SW480 (cell line): ENCODE data around the gene SST.
A peak's percentile ranks its signal among the peaks of the same experiment; 100 is the strongest.
"Not testable (repeated sequence)": the region's sequence is repeated elsewhere in the genome, so short reads cannot be mapped to it uniquely, and the experiment has no call there.

Experiments used
- DNase-seq: peaks from one replicate; pipeline ENCODE4 v3.0.0-alpha.2; 2016; ENCODE audit warnings: low spot score

The SST gene

GRCh38 chr3:187684444-187684843, 14.2 kb upstream of the SST start:
- no peak for DNase-seq

GRCh38 chr3:187681756-187682155, 11.6 kb upstream of the SST start:
- not testable (repeated sequence) for DNase-seq

- DNase-seq: peak; percentile 70
Measured at GRCh38 chr3:187679638-187680396, 9.6 kb upstream of the SST start.

DNA sequence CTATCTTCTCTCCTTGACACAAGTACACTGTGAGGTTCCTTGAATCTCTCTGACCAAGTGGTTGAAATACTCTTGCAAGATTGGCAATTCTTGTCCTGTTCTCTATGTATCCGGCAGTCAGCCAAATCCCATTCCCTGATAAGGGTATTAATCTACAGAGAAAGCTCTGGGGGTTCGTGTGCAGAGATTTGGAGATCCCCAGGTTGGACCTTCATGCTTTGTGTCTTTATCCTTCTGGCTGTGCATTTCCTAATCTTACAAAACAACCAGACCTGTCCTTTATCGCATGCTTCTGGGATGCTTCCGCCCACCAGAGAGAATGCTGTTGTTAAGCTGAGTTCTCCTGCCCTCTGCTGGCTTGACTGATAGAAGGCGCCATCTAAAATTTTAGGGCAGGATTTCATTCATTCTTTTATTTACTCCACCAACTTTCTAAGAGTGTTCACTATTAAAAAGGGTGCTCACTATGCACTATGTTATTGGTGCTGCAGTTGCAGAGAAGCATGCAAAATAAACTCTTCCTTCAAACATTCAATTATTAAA, 8.6 kb upstream of the SST start:
- peak; percentile 61 for DNase-seq

GRCh38 chr3:187677604-187678003, 7.4 kb upstream of the SST start:
- DNase-seq: no peak

DNA sequence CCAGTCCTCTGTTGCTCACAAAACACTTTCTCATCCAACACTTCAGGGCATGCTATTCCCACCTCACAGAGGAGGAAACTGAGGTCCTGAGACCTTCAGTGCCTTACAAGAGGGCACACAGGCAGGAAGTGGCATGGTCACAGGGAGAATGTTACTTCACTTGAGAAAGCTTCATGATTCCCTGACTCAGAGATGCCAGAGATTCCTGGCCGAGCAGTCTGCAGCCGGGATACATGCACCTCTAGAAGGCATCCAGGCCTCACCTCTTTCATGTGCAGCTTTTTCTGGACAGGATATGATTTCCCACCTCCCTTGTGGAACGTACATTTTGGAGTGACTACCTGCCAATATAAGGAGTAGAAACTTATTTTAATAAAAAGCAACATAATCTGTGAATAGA, 2.8 kb upstream of the SST start:
- DNase-seq: no peak

DNA sequence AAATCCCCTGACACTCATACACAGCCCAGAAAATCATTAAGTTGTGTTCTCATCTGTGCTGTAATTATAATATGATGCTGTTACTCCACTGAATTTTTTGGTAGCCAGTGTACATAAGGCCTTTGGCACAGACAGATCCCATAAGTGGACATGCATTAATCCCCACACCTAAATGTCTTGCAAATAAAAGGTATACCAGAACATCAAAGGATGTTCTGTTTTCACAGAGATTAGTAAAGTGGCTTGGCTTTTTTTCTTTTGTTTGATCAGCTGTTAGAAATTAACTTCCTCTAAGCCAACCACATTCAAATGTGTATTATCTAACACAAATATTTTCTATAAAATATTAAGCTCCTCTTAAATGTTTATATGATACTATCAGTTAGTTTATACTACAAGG, 2.7 kb downstream of the SST start:
- DNase-seq: peak; percentile 35

DNA sequence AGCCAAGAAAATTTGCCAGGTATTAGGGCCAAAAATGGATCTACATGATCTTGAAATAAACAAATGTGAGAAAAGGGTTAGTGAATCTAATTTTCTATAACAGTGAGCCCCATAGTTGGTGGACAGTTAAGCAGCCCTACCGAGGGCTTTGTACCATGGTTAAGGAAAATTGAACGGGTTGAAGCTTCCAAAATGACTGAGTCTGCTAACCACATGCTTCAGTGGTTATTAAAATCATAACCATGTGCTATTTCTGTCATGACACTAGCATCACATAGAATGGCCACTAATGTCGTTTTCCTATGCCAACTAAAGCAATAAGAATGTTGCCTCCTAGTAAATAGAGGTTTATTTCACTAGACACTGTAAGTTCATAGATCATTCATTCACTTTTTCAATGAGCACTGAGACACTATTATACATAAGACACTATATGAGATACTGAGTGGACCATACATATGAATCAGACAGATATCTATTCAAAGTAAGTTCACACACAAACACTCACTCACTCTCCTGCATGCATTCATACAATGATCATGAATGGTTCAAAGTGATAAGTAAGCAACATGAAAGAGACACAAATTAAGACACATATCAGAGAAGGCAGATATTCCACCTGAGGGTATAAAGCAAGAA, 4.3 kb downstream of the SST start:
- DNase-seq: no peak

DNA sequence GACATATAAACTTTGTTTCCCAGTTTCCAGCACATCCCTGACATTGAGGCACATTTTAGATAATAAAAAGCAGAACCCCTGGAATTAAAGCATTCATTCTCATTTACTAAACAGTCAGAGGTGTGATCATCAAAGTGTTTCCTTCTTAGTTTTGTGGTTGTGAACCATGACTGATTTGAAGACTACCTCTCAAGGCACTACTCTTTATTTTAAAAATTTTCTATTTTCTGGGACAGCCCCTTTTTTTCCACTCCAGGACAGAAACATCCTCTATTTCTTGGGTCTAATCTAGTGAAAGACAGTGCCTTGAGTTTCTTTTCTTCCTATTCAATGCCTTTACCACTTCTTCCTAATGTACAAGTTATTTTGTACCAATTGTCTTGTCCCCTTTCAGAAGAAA, 5.2 kb downstream of the SST start:
- DNase-seq: no peak

GRCh38 chr3:187662848-187663409, 7.3 kb downstream of the SST start:
- no peak for DNase-seq

DNA sequence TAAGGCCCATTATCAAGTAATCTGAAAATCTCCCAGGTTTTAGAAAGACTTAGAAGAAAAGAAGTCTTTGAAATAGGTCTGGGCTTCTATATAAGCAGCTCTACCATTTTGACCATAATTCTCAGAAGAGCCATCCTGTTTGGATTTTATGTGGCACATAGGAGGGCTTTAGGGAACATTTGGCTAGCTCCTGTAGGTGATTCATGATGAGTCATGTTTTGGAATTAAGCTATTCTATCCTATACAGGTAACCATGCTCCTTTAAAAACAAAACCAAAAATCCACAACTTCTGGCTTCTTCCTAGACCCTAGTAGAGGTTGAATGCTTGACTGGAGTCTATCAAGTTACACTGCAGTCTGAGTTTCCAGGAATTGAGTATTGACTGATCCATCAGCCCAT, 8.9 kb downstream of the SST start:
- DNase-seq: peak; percentile 37

DNA sequence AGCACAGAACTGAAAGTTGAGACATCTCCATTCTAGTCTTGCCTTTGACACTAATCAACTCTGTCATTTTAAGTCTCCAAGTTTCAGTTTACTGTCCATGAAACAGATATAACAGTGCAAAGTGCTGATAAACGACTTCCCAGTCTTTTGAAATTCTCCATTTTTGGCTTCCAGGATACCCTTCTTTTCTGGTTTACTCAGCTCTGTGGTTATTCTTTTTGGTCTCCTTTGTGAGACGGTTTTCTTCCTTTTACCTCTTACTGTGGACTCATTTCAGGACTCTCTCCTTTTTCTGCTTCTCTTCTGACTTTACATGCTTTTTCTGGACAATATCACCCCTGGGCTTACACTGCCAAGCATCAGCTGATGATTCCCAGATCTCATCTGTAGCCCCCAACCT, 18.9 kb downstream of the SST start:
- no peak for DNase-seq

- DNase-seq: no peak
Measured at GRCh38 chr3:187648177-187648576, 22.0 kb downstream of the SST start.

DNA sequence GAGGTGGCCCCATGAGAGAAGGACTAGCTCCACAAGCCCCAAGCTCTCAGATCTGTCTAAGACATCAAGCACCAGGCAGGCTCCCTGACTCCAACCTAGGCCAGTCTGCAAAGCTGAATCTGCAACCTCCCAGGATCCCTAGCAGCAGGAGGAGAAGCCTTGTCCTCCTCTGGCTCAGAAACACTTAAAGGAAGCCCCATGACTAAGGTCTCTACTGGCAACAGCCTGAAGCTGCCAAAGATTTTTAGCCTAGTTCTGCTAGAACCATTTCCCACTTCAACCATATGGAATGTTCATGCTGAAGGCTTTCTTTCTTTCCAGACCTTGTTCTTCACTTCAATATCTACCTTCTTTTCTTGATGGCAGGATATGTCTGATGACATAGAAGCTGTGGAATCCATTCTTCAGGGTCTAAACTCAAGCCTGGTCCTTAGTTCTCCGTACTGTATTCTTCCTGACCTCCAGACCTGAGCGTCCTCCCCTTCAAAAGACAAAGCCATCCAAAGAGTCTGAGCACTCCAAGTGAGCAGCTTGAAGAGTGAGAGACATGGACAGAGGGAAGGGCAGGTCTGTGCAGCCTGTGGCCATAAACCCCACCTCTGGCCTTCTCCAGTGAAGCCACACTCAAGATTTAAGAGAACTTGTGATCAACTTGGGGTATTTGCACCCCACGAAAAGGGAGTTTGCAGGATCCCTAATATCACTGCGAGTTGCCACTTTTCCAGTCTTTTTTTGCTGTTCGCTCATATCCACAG, 23.1 kb downstream of the SST start:
- DNase-seq: no peak

- DNase-seq: not testable (repeated sequence)
Measured at GRCh38 chr3:187645379-187645778, 24.8 kb downstream of the SST start.

GRCh38 chr3:187642861-187643260, 27.3 kb downstream of the SST start:
- no peak for DNase-seq

GRCh38 chr3:187641320-187642016, 28.7 kb downstream of the SST start:
- no peak for DNase-seq

- DNase-seq: no peak
Measured at GRCh38 chr3:187640569-187641059, 29.6 kb downstream of the SST start.

GRCh38 chr3:187639927-187640568, 30.1 kb downstream of the SST start:
- DNase-seq: no peak

GRCh38 chr3:187636528-187636927, 33.7 kb downstream of the SST start:
- no peak for DNase-seq

DNA sequence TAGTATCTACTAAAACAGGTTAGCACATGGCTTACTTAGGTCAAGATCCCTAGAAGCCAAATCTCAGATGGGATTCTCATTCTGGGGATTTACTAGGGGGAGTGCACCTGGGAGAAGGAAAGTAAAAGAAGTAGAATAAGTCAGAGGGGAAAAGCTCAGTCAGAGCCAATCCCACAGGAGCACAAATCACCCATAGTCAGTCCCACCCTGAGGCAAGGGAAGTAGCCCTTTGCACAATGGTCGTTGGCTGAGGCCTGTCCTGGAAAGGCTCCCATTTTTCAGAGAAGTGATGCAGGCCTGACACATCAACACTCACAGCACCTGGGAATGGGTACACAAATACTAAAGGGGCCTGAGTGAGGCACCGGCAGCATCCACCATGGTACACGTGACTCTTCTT, 39.8 kb downstream of the SST start:
- DNase-seq: no peak
